Caco-2 (cell line): ENCODE measurements around the gene USO1. TPM values are rescaled to one million over a fixed set of nuclear protein-coding genes. Genes with fewer than 3 reads are reported as not detected.

Experiments
- BruUV-seq: library from RNA; stranded (reverse); fragments of 400-500 nt; replicated peaks from 2 replicates; lab custom pipeline; 2021; lab: Mats Ljungman, UMichigan
- CTCF ChIA-PET: fragments of 300-600 bp; sonication (Branson Sonifier 250); formaldehyde crosslinking; loops from one replicate; lab custom pipeline; 2022; ENCODE audit warnings: antibody characterized with exemption; lab: Charles Lee
- POLR2A ChIA-PET: fragments of 300-600 bp; sonication (Branson Sonifier 250); formaldehyde crosslinking; loops from one replicate; lab custom pipeline; 2022; ENCODE audit warnings: antibody characterized with exemption; lab: Charles Lee
- DNase-seq, 2 experiments: peaks; one replicate each; pipeline versions ENCODE4 v3.0.0 to v3.0.0-alpha.2; 2020 to 2022
- H3K27me3 ChIP-seq: replicated peaks from 2 replicates; pipeline ENCODE4 v1.6.0; 2011; ENCODE audit warnings: low read length; ENCODE audit not compliant: control insufficient read depth, insufficient read depth
- H3K36me3 ChIP-seq: 2 replicates; pipeline ENCODE4 v1.5.1; 2011; ENCODE audit warnings: low read length; ENCODE audit not compliant: control insufficient read depth, insufficient read depth
- H3K4me1 ChIP-seq: fragments of 250-450 bp; sonication (Bioruptor Pico); 2 replicates; pipeline ENCODE4 v1.5.1; 2020; ENCODE audit warnings: mild to moderate bottlenecking
- H3K4me3 ChIP-seq: 2 replicates; pipeline ENCODE4 v1.5.1; 2011; ENCODE audit warnings: low read depth, mild to moderate bottlenecking, control low read depth, low read length
- H3K9me3 ChIP-seq: fragments of 250-450 bp; sonication (Bioruptor Pico); 2 replicates; pipeline ENCODE4 v1.5.1; 2020; ENCODE audit warnings: mild to moderate bottlenecking, moderate library complexity
- H3K27ac Mint-ChIP-seq: one replicate; pipeline ENCODE4 v1.8.0; 2022; ENCODE audit warnings: mixed read lengths; ENCODE audit not compliant: unreplicated experiment
- H3K27me3 Mint-ChIP-seq: one replicate; pipeline ENCODE4 v1.8.0; 2022; ENCODE audit warnings: mixed read lengths; ENCODE audit not compliant: insufficient read depth, unreplicated experiment
- H3K36me3 Mint-ChIP-seq: one replicate; pipeline ENCODE4 v1.8.0; 2022; ENCODE audit warnings: mild to moderate bottlenecking, mixed read lengths; ENCODE audit not compliant: insufficient read depth, unreplicated experiment
- H3K4me1 Mint-ChIP-seq: one replicate; pipeline ENCODE4 v1.8.0; 2022; ENCODE audit warnings: low read depth, mixed read lengths; ENCODE audit not compliant: unreplicated experiment
- H3K4me3 Mint-ChIP-seq: one replicate; pipeline ENCODE4 v1.8.0; 2022; ENCODE audit warnings: mild to moderate bottlenecking, moderate library complexity, mixed read lengths; ENCODE audit not compliant: unreplicated experiment
- H3K9me3 Mint-ChIP-seq: one replicate; pipeline ENCODE4 v1.8.0; 2022; ENCODE audit warnings: mixed read lengths; ENCODE audit not compliant: unreplicated experiment
- CTCF ChIP-seq, 2 experiments: fragments of 200-600 bp in 1 of 2; IDR thresholded peaks; 1 replicate in 1 of 2; 2 replicates in 1 of 2; pipeline versions ENCODE4 v1.5.1 to v1.8.0; 2011 to 2022; ENCODE audit warnings: antibody characterized with exemption in 1 of 2, control low read depth in 1 of 2, inconsistent platforms in 1 of 2, low read depth in 1 of 2, low read length in 1 of 2, mild to moderate bottlenecking in 1 of 2, moderate library complexity in 1 of 2; ENCODE audit not compliant: insufficient read depth in 1 of 2, severe bottlenecking in 1 of 2, unreplicated experiment in 1 of 2
- intact Hi-C: fragments of 100-400 bp; cut with micrococcal nuclease; formaldehyde crosslinking; loops from one replicate; pipeline ENCODE4 v1.10.0; 2022; ENCODE audit not compliant: unreplicated experiment
- total RNA-seq: library from RNA; stranded (reverse); gene quantifications from 2 replicates; pipeline ENCODE4 v1.2.3, GENCODE V29; 2022

Gene USO1
- total RNA-seq, 1 experiment from 2014 or later = 59.7 TPM

- H3K4me1 ChIP-seq = 0 out of 2 replicates have a peak, but pooled peaks cover 3% of the 10 kb centered on the region
- CTCF ChIA-PET = no interaction called here
- Mint-ChIP-seq H3K27ac (no peak overlapping the region), H3K27me3 (no peaks in the 10 kb centered on the region), H3K36me3 (peaks cover 18% of the 10 kb centered on the region), H3K4me1 (no peaks in the 10 kb centered on the region), H3K9me3 (no peaks in the 10 kb centered on the region), H3K4me3 (no peak overlapping the region)
- no peak overlapping the region for H3K4me3 ChIP-seq
- DNase-seq = no peak
- no peaks in the 10 kb centered on the region for H3K9me3 ChIP-seq
- H3K27me3 ChIP-seq = no peaks in the 10 kb centered on the region
- no peak for TF ChIP-seq CTCF (IDR thresholded peaks at IDR 0.05; ENCODE audit: insufficient read depth in 1 of 2, low read depth in 1 of 2, low read length in 1 of 2, severe bottlenecking in 1 of 2, unreplicated experiment in 1 of 2)
- H3K36me3 ChIP-seq = no peaks in the 10 kb centered on the region
- POLR2A ChIA-PET = no interaction called here
- intact Hi-C loops = no loop called here
- BruUV-seq = no TSS peak
Measured at GRCh38 chr4:75819121-75819520, 94.7 kb downstream of the USO1 start.

GRCh38 chr4:75820197-75820596 lies 95.8 kb downstream of the USO1 start:
- no peaks in the 10 kb centered on the region for H3K9me3 Mint-ChIP-seq
- H3K27me3 Mint-ChIP-seq = no peaks in the 10 kb centered on the region

GRCh38 chr4:75820676-75821075 lies 96.3 kb downstream of the USO1 start:
- Mint-ChIP-seq H3K4me3 (no peak overlapping the region), H3K27ac (no peak overlapping the region), H3K36me3 (peaks cover 7% of the 10 kb centered on the region), H3K27me3 (no peaks in the 10 kb centered on the region), H3K4me1 (no peaks in the 10 kb centered on the region), H3K9me3 (no peaks in the 10 kb centered on the region)
- no peak for DNase-seq
- ChIA-PET POLR2A (no interaction called here), CTCF (interaction anchor here (0.7 kb wide), 1 partner anchor 27 kb away, joined by 3 read pairs; no protein-coding TSS in a partner anchor)
- BruUV-seq = no TSS peak
- Histone ChIP-seq H3K4me3 (no peak overlapping the region), H3K36me3 (no peaks in the 10 kb centered on the region), H3K9me3 (no peaks in the 10 kb centered on the region), H3K27me3 (no peaks in the 10 kb centered on the region), H3K4me1 (0 out of 2 replicates have a peak, but pooled peaks cover 6% of the 10 kb centered on the region)
- no peak for TF ChIP-seq CTCF (IDR thresholded peaks at IDR 0.05; ENCODE audit: insufficient read depth in 1 of 2, low read depth in 1 of 2, low read length in 1 of 2, severe bottlenecking in 1 of 2, unreplicated experiment in 1 of 2)
- intact Hi-C loops = no loop called here

More at GRCh38 chr4:75820197-75820596, 95.8 kb downstream of the USO1 start:
- POLR2A ChIA-PET = no interaction called here
- DNase-seq = no peak
- no peaks in the 10 kb centered on the region for H3K36me3 ChIP-seq
- intact Hi-C loops = no loop called here
- H3K4me3 Mint-ChIP-seq = no peak overlapping the region
- H3K27me3 ChIP-seq = no peaks in the 10 kb centered on the region
- no peaks in the 10 kb centered on the region for H3K4me1 Mint-ChIP-seq
- H3K9me3 ChIP-seq = no peaks in the 10 kb centered on the region
- H3K27ac Mint-ChIP-seq = no peak overlapping the region
- peaks cover 10% of the 10 kb centered on the region for H3K36me3 Mint-ChIP-seq
- no peak overlapping the region for H3K4me3 ChIP-seq
- no TSS peak for BruUV-seq
- CTCF ChIA-PET = no interaction called here
- TF ChIP-seq CTCF (IDR thresholded peaks at IDR 0.05; ENCODE audit: insufficient read depth in 1 of 2, low read depth in 1 of 2, low read length in 1 of 2, severe bottlenecking in 1 of 2, unreplicated experiment in 1 of 2) = no peak
- H3K4me1 ChIP-seq = 0 out of 2 replicates have a peak, but pooled peaks cover 6% of the 10 kb centered on the region
